Left hindlimb (tissue), 1 donor: ENCODE measurements around the gene MRPS15.

Experiments
- DNase-seq: peaks from one replicate; pipeline ENCODE4 v3.0.0-alpha.2; 2018

Gene MRPS15

GRCh38 chr1:36456391-36456928 is 7.7 kb downstream of the MRPS15 start:
- DNase-seq = no peak

GRCh38 chr1:36455386-36455785 is 8.8 kb downstream of the MRPS15 start:
- DNase-seq = no peak

- no peak for DNase-seq
Measured at GRCh38 chr1:36453600-36454388, 10.4 kb downstream of the MRPS15 start.

GRCh38 chr1:36453051-36453450 is 11.1 kb downstream of the MRPS15 start:
- no peak for DNase-seq

GRCh38 chr1:36450919-36451305 is 13.3 kb downstream of the MRPS15 start:
- no peak for DNase-seq

- DNase-seq = peak; percentile 97
Measured at GRCh38 chr1:36450270-36450918, 13.8 kb downstream of the MRPS15 start, which contains the start of gene OSCP1. Gene OSCP1, minus strand, starts transcription at chr1:36450451. Its CDS starts 82 bp downstream, at chr1:36450369.

GRCh38 chr1:36448530-36449056 is 15.6 kb downstream of the MRPS15 start:
- DNase-seq = no peak

- DNase-seq = no peak
Measured at GRCh38 chr1:36447450-36447849, 16.7 kb downstream of the MRPS15 start.

GRCh38 chr1:36446746-36447145 is 17.4 kb downstream of the MRPS15 start:
- DNase-seq = no peak

GRCh38 chr1:36446271-36446670 is 17.9 kb downstream of the MRPS15 start:
- no peak for DNase-seq

- no peak for DNase-seq
Measured at GRCh38 chr1:36443297-36443696, 20.9 kb downstream of the MRPS15 start.

GRCh38 chr1:36442337-36442736 is 21.8 kb downstream of the MRPS15 start:
- DNase-seq = no peak

- DNase-seq = no peak
Measured at GRCh38 chr1:36440646-36441045, 23.5 kb downstream of the MRPS15 start.

GRCh38 chr1:36440044-36440443 is 24.1 kb downstream of the MRPS15 start:
- DNase-seq = no peak

- no peak for DNase-seq
Measured at GRCh38 chr1:36438715-36439114, 25.5 kb downstream of the MRPS15 start.

- DNase-seq = no peak
Measured at GRCh38 chr1:36436821-36437220, 27.4 kb downstream of the MRPS15 start.

GRCh38 chr1:36433102-36433501 is 31.1 kb downstream of the MRPS15 start:
- no peak for DNase-seq

- DNase-seq = no peak
Measured at GRCh38 chr1:36432616-36433015, 31.6 kb downstream of the MRPS15 start.

GRCh38 chr1:36425791-36426190 is 38.4 kb downstream of the MRPS15 start:
- no peak for DNase-seq

- no peak for DNase-seq
Measured at GRCh38 chr1:36421649-36422048, 42.5 kb downstream of the MRPS15 start.

GRCh38 chr1:36420836-36421317 is 43.3 kb downstream of the MRPS15 start:
- peak; percentile 89 for DNase-seq

GRCh38 chr1:36420409-36420808 is 43.8 kb downstream of the MRPS15 start:
- DNase-seq = no peak

GRCh38 chr1:36419569-36419968 is 44.6 kb downstream of the MRPS15 start:
- no peak for DNase-seq

- no peak for DNase-seq
Measured at GRCh38 chr1:36419140-36419539, 45.0 kb downstream of the MRPS15 start.
